DMS53 (cell line): ENCODE results near the gene SH3BP5L.

Source experiments
- DNase-seq: peaks from one replicate; lab custom pipeline; 2025; lab: John Stamatoyannopoulos, UW

SH3BP5L gene

DNA sequence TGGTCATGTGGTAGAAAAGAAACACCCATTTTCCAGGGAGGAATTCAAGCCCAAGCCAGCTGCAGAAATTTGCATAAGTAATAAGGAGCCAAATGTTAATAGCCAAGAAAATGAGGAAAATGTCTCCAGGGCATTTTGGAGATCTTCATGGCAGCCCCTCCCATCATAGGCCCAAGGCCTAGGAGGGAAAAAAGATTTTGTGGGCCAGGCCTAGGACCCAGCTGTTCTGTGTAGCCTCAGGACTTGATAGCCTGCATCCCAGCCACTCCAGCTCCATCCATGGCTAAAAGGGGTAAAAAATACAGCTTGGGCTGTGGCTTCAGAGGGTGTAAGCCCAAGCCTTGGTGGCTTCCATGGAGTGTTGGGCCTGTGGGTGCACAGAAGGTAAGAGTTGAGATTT lies 48.7 kb downstream of the SH3BP5L start:
- no peak for DNase-seq

- no peak for DNase-seq
These were observed 50.3 kb downstream of the SH3BP5L start for GRCh38 chr1:248775441-248775840.
